Peyer's patch (tissue), 4 donors: ENCODE measurements around the gene WDR35.

Experiments
- POLR2A ChIP-seq, 2 donors: fragments of 450-650 bp; IDR thresholded peaks; one replicate each; pipeline ENCODE4 v1.5.1; 2017; ENCODE audit warnings: antibody characterized with exemption in 2 of 2, mild to moderate bottlenecking in 2 of 2, moderate library complexity in 2 of 2
- TF ChIP-seq, protein P1 (sequence below), 6 experiments: fragments of 450-650 bp in 4 of 6; fragments of 200-600 bp in 2 of 6; sonication (generic) in 1 of 6; IDR thresholded peaks; one replicate each; pipeline ENCODE4 v1.5.1; 2017 to 2019; ENCODE audit warnings: antibody characterized with exemption in 6 of 6, mild to moderate bottlenecking in 3 of 6, moderate library complexity in 1 of 6

DNA sequence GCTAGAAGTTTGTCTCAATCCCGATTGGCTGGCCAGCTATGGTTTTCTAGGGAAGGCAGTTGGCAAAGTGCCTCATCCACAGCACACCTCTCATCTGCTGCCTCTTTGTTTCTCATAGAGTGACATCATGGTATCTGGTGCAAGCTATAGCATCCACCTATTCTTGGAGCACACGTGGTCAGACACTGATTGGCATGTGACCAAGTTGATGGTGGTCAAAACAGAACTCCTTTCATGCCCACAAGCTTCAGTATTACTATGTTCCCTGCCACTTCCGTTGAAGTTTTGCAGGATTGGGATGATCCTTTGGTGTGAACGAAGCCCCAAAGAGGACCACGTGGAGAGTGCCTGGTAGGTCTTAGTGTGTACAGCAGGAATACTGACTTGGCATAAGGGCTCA is 116.9 kb downstream of the WDR35 start:
- no peak for TF ChIP-seq POLR2A (IDR thresholded peaks at IDR 0.05)
- TF ChIP-seq, protein P1, sequence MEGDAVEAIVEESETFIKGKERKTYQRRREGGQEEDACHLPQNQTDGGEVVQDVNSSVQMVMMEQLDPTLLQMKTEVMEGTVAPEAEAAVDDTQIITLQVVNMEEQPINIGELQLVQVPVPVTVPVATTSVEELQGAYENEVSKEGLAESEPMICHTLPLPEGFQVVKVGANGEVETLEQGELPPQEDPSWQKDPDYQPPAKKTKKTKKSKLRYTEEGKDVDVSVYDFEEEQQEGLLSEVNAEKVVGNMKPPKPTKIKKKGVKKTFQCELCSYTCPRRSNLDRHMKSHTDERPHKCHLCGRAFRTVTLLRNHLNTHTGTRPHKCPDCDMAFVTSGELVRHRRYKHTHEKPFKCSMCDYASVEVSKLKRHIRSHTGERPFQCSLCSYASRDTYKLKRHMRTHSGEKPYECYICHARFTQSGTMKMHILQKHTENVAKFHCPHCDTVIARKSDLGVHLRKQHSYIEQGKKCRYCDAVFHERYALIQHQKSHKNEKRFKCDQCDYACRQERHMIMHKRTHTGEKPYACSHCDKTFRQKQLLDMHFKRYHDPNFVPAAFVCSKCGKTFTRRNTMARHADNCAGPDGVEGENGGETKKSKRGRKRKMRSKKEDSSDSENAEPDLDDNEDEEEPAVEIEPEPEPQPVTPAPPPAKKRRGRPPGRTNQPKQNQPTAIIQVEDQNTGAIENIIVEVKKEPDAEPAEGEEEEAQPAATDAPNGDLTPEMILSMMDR (IDR thresholded peaks at IDR 0.05) = no peak
